SK-N-SH treated with all-trans-retinoic acid at 6 μM for 48 hours (cell line): ENCODE data around the gene ABCF2.

Source experiments
- ARNTL ChIP-seq: fragments of 450-650 bp; formaldehyde crosslinking; IDR thresholded peaks from 2 replicates; pipeline ENCODE4 v1.5.0; 2020; ENCODE audit warnings: low read depth, mild to moderate bottlenecking, moderate library complexity, borderline replicate concordance
- CSDC2 ChIP-seq: fragments of 250-450 bp; sonication (Bioruptor Pico); IDR thresholded peaks from 2 replicates; pipeline ENCODE4 v1.5.0; 2020; ENCODE audit warnings: mild to moderate bottlenecking, moderate library complexity
- ESRRG ChIP-seq: fragments of 250-450 bp; sonication (Bioruptor Pico); IDR thresholded peaks from 2 replicates; pipeline ENCODE4 v1.6.1; 2021; ENCODE audit warnings: mild to moderate bottlenecking
- GLIS3 ChIP-seq: fragments of 250-450 bp; sonication (Bioruptor Pico); IDR thresholded peaks from 2 replicates; pipeline ENCODE4 v1.5.0; 2020; ENCODE audit warnings: mild to moderate bottlenecking, moderate library complexity
- PATZ1 ChIP-seq: fragments of 250-450 bp; sonication (Bioruptor Pico); IDR thresholded peaks from 2 replicates; pipeline ENCODE4 v1.8.0; 2020; ENCODE audit warnings: mild to moderate bottlenecking, moderate library complexity, borderline replicate concordance
- PPARA ChIP-seq: fragments of 250-450 bp; sonication (Bioruptor Pico); IDR thresholded peaks from 2 replicates; pipeline ENCODE4 v1.5.0; 2020; ENCODE audit warnings: mild to moderate bottlenecking, borderline replicate concordance
- SNAI2 ChIP-seq: fragments of 250-450 bp; sonication (Bioruptor Pico); IDR thresholded peaks from 2 replicates; pipeline ENCODE4 v1.5.0; 2020; ENCODE audit warnings: mild to moderate bottlenecking, moderate library complexity
- ZFP3 ChIP-seq: fragments of 250-450 bp; sonication (Bioruptor Pico); IDR thresholded peaks from 2 replicates; pipeline ENCODE4 v1.5.0; 2020; ENCODE audit warnings: mild to moderate bottlenecking, moderate library complexity
- ZFP30 ChIP-seq: fragments of 450-650 bp; formaldehyde crosslinking; IDR thresholded peaks from 2 replicates; pipeline ENCODE4 v1.5.0; 2022; ENCODE audit warnings: mild to moderate bottlenecking, moderate library complexity
- ZNF70 ChIP-seq: fragments of 450-650 bp; formaldehyde crosslinking; IDR thresholded peaks from 2 replicates; pipeline ENCODE4 v1.5.0; 2020; ENCODE audit warnings: mild to moderate bottlenecking, moderate library complexity
- ZNF8 ChIP-seq: fragments of 450-650 bp; formaldehyde crosslinking; IDR thresholded peaks from 2 replicates; pipeline ENCODE4 v1.5.0; 2020; ENCODE audit warnings: mild to moderate bottlenecking, moderate library complexity

GRCh38 chr7:151201751-151202150, 25.3 kb downstream of the ABCF2 start:
- TF ChIP-seq PPARA (CRISPR knock-in tag) = no peak
- no peak for TF ChIP-seq ZNF8 (CRISPR knock-in tag)
- no peak for TF ChIP-seq ZFP30 (CRISPR knock-in tag)
- TF ChIP-seq ESRRG = no peak
- TF ChIP-seq CSDC2 (CRISPR knock-in tag) = no peak
- TF ChIP-seq PATZ1 (CRISPR knock-in tag) = no peak
- TF ChIP-seq ZNF70 (CRISPR knock-in tag) = no peak
- TF ChIP-seq SNAI2 (CRISPR knock-in tag) = no peak
- TF ChIP-seq ZFP3 (CRISPR knock-in tag) = no peak
- TF ChIP-seq ARNTL = no peak
- TF ChIP-seq GLIS3 (CRISPR knock-in tag) = no peak
